Mucosa of gallbladder (tissue), 1 donor: ENCODE data around the gene NSL1. TPM values are rescaled to one million over a fixed set of nuclear protein-coding genes. Genes with fewer than 3 reads are reported as not detected.

Source experiments
- DNase-seq: peaks from one replicate; pipeline ENCODE4 v3.0.0-alpha.2; 2020; ENCODE audit warnings: low spot score
- total RNA-seq: library from RNA; stranded (reverse); gene quantifications from one replicate; pipeline ENCODE4 v1.2.1, GENCODE V29; 2021
- donor health status: DM: no; HTN: no; CAD: no.

The NSL1 gene
- total RNA-seq, 1 donor from 2014 or later: 29.7 TPM

GRCh38 chr1:212685429-212685828 lies 106.1 kb downstream of the NSL1 start:
- no peak for DNase-seq

- DNase-seq: no peak
Measured at GRCh38 chr1:212684521-212685090, 107.0 kb downstream of the NSL1 start.

GRCh38 chr1:212684076-212684475 lies 107.5 kb downstream of the NSL1 start:
- no peak for DNase-seq

GRCh38 chr1:212683357-212683722 lies 108.2 kb downstream of the NSL1 start:
- DNase-seq: peak; percentile 18

- DNase-seq: peak; percentile 5
Measured at GRCh38 chr1:212680680-212681389, 110.7 kb downstream of the NSL1 start.

- no peak for DNase-seq
Measured at GRCh38 chr1:212678456-212679410, 112.8 kb downstream of the NSL1 start.

GRCh38 chr1:212677573-212677972 lies 114.0 kb downstream of the NSL1 start:
- no peak for DNase-seq

GRCh38 chr1:212677136-212677535 lies 114.4 kb downstream of the NSL1 start:
- DNase-seq: no peak

Other genes starting within 250 kb of the NSL1 start
- gene ATF3, start 183.0 kb downstream of the NSL1 start, total RNA-seq: 17.3 TPM
- gene BATF3, start 91.9 kb downstream of the NSL1 start, total RNA-seq: 4.2 TPM
- gene TATDN3, start 117 bp upstream of the NSL1 start, total RNA-seq: 10.1 TPM
- 0.60 TPM for gene SPATA45, start 55.9 kb upstream of the NSL1 start, total RNA-seq
- 9.4 TPM for gene FLVCR1, start 66.5 kb upstream of the NSL1 start, total RNA-seq
- gene VASH2, start 158.8 kb upstream of the NSL1 start, total RNA-seq: 0.92 TPM
- gene ANGEL2, start 224.1 kb upstream of the NSL1 start, total RNA-seq: 30.0 TPM